Measurements from ENCODE around the gene KCNK7.

KCNK7 gene

DNA sequence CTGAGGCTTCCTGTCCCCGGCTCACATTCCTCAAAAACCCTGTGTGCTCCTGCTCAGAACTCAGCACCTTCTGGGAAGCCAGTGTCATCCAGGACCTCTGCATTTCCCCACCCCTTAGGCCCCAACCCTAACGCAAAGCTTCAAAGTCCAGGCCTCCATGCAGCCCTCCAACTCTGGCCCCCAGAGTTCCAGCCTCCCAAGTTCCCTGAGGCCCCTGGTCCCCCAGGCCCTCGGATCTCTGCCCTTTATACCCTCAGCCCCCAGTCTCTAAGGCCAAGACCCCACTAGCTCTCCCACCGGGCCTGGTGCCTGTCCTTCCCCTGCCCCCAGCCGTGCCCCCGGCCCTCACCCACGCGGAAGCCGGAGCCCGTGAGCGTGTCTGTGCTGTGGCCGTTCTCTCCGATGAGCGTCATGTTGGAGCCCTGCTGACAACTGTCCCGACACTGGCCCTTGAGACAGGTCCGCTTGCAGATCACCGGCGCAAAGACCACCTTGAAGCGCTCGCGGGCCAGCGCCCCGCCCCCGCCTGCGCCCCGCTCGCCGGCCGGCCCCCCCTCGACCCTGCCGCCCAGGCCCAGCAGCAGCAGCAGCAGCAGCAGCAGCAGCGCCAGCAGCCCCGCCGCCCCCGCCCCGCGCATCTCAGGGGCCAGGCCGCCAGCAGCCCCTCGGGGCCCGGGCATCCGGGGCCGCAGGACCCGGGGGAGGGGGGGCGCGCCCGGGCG, 38.2 kb downstream of the KCNK7 start:
- DNase-seq (ENCODE audit: low read depth, low spot score): no peak

DNA sequence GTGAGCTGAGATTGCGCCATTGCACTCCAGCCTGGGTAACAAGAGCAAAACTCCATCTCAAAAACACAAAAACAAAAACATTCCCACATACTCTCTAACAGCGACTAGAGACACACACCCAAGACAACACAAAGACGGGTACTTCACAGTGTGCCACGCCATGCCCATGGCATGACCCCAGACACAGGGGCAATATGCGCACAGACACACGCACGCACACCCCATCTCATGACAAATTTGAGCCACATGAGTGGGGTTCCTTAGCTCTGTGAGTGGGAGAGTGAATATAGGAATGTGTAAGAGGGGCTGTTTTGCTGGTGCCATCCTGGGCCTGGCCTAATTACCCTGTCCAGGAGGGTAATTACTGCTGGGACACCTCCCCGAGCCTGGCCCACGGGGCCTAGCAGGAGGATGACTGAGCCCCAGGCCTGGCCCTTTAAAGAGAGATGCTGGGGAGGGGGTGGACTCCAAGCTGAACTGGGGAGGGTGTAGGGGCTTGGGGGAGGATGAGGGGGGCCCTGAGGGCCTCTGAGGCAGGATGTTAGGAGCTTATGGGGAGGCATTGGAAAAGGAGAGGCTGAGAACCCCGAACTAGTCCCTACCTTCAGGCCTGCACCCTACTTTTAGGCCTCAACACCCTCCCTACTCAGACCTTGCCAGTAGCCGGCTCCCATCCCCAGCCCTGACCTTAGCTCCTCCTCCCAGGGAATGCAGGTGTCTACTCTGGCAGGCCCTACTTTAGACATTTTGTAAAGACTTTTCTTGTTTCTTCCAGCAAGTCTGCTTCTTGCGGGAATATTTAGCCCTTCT, 38.9 kb downstream of the KCNK7 start:
- no peak for DNase-seq (ENCODE audit: low read depth, low spot score)

DNA sequence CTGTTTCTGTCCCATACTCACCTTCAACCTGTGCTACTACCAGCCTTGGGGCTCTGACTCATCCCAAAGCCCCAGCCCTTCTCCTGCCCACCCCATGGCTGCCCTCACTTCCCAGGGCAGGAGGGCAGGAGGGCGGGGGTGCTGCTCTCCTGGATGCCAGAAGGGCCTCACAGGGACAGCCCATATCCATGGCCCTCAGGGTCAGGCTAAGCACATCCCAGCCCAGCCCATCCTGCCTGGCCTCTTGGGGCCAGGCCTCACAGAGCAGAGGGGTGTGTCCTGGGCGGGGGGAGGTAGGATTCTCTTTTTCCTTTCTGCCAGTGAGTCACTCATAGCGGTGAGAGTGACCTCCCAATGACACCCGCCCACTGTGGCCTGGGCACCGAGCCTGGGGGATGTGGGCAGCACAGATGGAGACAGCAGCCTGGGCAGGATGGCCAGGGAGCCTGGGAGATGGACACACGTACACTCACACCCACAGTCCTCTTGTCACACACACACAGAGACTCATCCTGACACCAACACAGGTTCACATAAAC, 39.8 kb downstream of the KCNK7 start:
- DNase-seq (ENCODE audit: low read depth, low spot score): no peak

DNA sequence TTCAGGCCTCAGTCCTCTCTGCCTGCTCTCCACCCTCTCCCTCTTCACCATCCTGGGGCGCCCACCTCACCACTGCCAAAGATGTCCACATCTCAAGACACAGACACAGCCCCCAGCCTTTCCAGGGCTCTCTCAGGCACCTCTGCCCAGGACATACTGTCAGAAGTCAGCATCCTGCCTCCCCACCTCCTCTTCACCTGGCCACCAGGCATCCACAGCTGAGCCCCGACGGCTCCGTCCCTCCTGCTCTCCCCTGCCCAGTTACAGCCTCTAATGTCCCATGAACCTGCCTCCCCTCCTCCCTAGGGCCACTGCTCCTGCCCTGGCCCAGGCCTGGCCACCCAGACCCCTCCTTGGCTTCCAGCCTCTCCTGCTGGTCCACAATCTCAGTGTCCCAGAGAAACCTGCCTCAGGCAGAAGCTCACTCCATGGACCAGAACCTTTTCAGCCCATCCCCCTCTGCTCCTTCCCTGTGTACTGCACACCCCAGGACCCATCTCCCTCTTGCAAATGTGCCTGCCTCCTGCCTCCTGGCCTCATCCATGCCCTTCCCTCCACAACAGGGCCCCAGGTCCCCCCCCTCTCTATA, 40.7 kb downstream of the KCNK7 start:
- DNase-seq (ENCODE audit: low read depth, low spot score): no peak

DNA sequence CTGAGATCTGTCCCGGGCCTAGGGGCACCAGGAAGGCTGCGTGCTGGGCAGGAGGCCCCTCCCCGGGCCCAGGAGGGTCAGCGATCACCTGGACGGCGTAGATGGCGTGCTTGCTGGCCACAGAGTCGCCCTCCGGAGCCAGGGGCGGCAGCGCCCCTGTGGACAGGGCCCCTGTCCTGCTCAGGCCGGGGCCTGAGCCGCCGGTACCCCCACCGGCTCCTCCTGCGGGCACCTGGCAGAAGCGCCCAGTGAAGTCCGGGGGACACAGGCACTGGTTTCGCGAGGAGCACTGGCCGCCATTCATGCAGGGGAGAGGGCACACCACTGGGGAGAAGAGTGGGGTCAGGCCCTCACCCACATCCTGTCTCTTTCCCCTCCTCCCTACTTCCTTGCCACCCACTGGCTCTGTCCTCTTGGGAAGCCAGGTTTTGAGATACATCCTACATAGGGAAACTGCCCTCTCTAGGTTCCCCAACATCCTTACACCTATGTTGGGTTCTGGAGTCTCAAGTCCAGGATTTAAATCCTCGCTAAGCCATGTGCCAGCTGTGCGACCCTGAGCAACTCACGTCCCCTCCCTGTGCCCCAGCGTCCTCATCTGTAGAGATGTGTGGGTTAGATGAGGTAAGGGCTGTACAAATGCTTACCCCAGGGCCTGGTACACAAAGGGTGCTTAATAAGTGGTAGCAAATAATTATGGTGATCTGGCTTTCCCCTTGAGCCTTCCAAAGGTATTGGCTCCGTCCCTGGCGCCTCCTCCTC, 41.4 kb downstream of the KCNK7 start:
- no peak for DNase-seq (ENCODE audit: low read depth, low spot score)

DNA sequence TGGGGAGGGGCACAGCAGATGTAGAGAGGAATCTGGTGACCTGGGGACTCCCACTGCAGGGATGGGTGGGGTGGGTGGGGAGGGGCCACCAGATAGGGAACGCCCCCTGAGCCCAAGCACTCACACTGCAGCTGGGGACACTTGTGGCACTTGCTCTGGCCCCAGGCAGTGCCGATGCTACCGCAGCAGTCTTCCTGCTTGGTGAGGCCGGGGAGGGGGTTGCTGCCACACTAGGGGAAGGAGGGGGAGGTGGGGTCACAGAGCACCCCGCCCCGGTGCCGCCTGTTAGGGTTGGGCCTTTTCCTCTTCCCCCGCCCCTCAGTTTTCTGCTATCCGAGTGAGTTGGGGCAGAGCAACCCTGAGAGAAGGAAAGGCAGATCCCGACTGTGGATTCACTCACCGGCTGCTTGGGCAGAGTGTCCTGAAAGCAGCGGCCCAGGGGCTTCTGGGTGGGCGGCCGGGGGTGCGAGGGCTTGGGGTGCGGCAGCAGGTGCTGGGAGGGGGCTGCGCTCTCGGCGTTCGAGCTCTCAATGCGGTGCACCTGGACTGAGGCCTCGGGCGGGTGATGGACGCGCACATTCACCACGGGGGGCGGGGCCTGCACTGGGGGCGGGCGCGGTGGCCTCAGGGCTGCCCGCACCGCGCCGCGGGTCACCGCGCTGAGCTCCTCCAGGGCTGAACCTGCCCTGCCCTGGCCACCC, 42.1 kb downstream of the KCNK7 start:
- DNase-seq (ENCODE audit: low read depth, low spot score): no peak

DNA sequence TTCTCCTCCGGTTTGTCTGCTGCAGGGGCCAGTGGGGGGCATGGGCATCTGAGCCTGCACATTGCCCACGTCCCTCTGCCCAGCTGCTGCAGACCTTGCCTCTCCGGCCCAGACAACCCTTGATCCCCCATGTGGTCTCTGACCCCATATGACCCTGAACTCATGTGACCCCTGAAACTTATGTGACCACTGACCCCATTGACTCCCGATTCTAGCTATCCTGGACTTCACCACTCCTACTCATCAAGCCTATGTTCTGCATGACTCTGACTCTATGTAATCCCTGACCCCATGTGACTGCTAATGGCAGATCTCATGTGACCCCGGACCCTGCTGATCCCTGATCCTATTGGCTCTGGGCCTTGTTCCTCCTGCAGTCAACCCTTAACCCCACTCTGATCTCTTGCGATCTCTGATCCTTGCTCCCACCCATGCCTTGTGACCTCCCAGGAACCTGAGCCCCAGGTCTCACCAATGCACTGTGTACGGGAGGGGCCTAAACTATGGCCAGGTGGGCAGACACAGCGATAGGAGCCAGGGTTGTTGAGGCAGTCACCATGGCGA, 43.1 kb downstream of the KCNK7 start:
- DNase-seq (ENCODE audit: low read depth, low spot score): no peak

DNA sequence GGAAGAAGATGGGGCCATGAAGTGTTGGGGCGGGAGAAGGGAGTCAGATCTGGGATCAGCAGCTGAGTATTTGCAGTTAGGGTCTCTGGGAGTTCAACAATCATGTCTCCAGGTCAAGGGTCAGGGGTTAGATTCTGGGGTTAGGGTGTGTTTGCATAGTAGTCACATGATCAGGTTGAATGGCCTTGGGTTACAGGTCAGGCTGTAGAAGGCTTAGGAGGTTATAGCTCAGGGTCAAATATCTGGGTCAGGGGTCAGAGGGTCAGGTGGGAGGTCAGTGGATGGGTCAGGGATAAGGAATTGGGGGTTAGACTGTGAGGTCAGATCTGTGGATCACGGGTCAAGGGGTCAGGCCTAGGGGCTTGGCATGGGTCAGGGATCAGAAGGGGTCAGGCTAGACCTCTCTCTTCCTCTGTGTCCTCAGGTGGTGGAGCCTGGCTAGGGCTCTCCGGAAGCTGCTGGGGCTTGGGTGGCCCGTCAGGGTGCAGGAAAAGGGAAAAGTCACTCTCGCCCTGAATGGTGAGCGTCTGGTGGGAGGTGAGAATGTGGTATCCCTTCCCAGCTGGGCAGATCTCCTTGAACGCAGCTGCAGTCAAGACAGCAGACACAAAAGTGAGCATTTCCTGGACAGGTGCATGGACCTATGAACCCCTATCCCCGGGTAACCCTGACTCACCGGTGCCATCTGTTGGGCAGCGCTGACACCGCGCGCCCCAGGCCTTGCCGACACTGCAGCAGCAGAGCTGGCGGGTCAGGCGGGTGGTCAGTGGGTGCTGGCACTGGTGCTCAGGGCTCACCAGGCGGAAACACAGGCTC, 43.8 kb downstream of the KCNK7 start:
- DNase-seq (ENCODE audit: low read depth, low spot score): no peak

DNA sequence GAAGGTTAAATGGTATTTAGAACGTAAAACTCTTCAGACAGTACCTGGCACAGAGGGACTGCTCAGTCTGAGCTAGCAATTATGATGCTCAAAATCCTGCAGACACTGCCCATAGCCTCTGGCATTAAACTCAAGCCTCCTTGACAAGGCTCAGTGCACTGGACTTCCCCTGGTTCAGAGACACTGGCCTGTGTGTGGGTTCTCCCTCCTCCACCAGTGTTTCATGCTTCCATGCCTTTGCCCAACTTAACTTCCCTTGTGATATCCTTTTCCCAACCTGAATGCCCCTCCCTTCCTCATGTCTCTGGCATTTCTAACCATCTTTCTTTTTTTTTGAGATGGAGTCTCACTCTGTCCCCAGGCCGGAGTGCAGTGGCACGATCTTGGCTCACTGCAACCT, 46.5 kb downstream of the KCNK7 start:
- no peak for DNase-seq (ENCODE audit: low read depth, low spot score)

DNA sequence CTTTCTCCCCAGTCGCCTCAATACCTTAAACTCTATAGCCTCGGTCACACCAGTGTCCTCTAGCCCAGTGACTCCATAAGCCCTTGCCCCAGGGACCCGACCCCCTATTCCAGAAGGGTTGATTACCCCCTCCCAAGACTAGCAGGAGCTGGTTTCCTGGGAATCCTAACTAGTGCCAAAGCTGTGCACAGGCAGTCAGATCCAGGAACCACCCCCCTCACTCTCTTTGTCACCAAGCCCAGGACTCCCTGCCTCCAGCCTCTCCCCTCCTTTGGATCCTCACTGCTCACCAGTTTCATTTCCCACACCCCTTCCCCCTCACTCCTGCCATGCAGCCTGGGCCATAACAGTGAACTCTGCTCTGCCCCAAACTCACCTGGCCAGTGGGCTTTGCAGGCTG, 47.2 kb downstream of the KCNK7 start:
- DNase-seq (ENCODE audit: low read depth, low spot score): no peak

DNA sequence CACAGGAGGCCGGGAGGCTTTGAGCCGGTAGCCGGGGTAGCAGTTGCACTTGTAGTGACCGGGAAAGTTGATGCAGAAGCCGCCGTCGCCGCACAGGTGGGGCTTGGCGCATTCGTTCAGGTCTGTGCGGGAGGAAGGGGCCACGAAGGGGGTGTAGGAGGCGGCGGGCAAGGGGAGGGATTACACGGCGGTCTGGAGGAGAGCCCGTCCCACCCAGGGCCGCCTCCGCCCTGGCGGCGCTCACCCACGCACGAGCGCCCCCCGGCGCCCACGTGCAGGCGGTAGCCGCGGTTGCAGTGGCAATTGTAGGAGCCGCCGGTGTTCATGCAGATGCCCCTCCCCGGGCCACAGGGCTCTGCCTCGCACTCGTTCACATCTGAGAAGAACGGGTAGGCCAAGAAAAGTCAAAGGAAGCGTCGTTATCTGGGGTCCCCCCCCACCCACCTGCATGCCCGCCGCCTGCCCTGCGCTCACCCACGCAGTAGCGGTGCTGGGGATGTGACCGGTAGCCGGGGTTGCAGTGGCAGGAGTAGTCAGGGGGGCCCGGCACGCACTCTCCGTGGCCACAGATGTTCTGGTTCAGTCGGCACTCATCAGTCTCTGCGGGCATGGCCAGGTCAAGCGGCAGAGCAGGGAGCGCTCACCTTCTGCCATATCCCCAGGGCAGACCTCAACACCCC, 48.0 kb downstream of the KCNK7 start:
- DNase-seq (ENCODE audit: low read depth, low spot score): no peak

DNA sequence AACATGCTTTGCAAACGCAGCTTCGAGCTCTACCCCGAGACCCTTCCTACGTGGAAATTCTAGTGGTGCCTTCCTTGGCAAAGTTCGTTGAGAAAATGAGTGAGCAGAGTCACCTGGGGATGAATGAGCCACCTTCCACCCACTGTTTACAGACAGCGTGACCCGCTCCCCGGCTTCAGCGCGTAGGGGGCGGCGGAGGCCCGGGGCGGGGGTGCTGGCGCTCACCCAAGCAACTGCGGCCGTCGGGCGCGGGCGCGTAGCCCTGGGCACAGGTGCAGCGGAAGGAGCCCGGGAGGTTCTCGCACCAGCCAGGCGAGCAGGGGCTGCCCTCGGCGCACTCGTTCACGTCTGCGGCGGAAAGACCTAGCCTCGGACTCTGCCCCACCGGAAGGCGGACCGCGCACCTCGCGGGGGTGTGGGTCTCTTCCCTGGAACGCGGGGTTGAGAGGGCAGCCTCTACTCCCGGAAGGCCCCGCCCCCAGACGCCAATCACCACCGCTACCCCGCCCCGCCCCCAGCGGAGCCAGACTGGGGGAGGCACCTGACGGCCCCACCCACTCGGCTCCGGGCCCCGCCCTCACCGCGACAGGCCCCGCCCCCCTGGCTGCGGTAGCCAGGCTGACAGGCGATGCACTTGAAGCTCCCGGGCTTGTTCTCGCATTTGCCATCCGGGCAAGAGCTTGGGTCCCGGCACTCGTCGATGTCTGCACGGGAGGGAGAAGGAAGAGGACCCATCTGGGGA, 49.2 kb downstream of the KCNK7 start:
- DNase-seq (ENCODE audit: low read depth, low spot score): peak; percentile 96

DNA sequence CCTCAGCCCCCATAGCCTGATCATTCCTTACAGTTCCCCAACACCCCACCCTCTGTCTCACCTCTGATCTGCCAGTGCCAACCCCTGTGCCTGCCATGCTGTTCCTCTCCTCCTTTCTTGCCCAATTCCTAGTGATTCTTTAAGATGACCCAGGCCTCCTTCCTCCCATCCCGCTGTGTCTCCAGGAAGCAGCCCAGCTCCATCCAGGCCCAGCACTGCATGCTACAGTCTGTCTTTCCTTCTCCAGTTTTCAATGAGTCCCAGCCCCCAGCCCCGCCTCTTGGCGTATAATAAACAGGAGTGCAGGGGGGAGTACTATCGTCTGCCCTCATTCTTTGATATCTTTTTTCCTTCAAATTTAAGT, 49.8 kb downstream of the KCNK7 start:
- DNase-seq (ENCODE audit: low read depth, low spot score): no peak

Measured in activated naive CD8-positive, alpha-beta T cell treated with anti-CD3 and anti-CD28 coated beads, Interleukin-2, amount 50 U/mL, for 16 hours (primary cell).